ENCODE measurements around the gene MS4A10.

MS4A10 gene

GRCh38 chr11:60766547-60766946, 18.6 kb upstream of the MS4A10 start:
- DNase-seq (ENCODE audit: low spot score) = no peak

GRCh38 chr11:60767388-60767811, 17.7 kb upstream of the MS4A10 start:
- DNase-seq (ENCODE audit: low spot score) = no peak

DNA sequence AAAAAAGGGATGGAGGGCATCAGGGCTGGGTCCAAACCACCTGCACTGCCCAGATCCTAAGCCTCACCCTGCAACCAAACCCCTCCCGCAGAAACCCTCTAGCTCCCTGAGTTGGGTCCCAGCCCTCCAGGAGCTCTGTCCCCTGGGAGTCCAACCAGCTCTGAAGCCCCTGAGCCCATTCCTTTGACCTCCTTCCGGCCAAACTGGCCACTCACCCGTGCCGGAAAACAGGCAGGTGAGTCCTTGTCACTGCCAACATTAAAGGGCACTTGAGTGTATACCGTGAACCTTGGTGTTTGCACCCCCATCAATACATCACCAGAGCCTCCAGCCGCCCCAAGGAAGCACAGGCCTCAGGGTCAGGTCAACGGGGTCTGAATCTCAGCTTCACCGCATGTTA, 16.9 kb upstream of the MS4A10 start:
- DNase-seq (ENCODE audit: low spot score) = no peak

GRCh38 chr11:60769273-60769672, 15.9 kb upstream of the MS4A10 start:
- no peak for DNase-seq (ENCODE audit: low spot score)

DNA sequence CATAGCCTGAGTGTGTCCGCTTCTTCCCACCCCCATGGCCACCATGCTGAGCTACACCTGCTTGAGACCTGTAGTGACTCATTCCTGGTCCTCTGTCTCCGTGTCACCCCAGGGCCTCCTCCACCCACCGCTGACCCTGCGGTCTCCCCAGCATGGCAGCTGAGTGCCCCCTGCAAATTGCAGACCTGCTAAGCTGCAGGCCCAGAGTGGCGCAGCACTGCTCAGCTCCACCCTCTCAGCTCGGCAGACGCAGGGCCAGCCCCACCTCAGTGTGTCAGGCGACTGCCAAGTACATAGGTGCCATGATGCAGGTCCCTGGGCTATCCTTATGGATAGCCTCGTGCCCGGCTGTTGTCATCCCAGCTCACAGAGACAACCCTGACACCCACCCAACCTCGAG, 15.3 kb upstream of the MS4A10 start:
- no peak for DNase-seq (ENCODE audit: low spot score)

- no peak for DNase-seq (ENCODE audit: low spot score)
Observed at GRCh38 chr11:60771146-60771545, 14.0 kb upstream of the MS4A10 start.

DNA sequence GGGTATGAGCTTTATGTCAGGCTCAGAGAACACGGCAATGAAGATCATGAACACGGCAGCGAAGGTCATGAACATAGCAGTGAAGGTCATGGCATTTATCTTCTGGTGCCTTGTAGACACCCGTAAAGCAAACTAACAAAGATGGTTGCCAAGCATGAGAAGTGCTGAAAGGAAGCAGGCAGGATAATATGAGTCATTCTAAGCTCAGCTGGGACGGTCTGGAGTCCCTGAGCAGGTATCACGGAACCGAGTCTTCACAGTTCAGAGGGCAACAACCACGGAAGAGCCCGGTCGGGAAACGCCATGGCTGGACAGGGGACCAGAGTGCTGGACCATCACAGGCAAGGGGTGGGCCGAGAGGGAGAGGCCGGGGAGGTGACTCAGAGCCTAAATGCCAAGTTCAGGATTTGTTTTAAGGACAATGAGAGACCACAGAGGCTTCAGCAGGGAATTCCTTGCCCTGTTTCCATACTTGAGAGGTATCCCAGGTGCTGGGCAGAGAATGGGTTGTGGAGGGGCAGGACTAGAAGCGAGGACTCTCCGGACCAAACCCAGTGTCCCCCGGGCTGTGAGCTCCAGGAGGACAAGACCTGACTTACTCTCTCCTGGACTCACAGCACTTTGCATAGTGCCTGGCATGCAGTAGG, 13.1 kb upstream of the MS4A10 start:
- no peak for DNase-seq (ENCODE audit: low spot score)

DNA sequence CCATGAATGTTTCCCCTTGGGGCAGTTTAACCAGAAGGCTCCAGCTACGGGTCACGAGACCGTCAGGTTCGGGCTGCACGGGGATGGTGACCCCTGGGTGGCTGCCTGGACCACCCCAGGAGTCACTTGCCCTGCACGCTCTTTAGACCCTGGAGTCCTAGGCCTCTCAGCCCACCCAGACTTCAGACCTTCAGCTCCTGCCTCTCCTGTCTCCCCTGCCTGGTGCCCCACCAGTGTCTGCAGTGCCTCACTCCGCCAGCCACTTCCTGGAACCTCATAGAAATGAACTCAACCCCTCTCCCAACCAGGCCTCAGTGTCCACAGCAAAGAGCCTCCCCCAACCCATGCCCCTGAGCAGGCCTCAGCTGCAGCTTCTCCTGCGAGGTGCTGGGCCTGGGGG, 12.5 kb upstream of the MS4A10 start:
- no peak for DNase-seq (ENCODE audit: low spot score)

DNA sequence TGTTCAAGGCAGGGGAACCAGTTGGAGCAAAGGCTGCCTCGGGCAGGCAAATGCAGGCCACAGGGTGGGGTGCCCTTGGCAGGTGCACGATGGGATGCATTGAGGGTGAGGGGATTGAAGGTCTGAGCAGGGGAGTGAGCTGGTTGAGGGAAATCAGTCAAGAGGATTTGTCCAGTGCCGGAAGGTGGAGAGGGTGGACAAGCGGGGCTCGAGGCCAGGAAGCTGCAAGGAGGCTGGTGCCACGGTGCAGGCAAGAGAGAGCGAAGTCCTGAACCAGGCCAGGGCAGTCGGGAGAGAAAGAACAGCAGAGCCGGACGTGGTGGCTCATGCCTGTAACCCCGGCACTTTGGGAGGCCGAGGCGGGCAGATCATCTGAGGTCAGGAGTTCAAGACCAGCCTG, 10.4 kb upstream of the MS4A10 start:
- no peak for DNase-seq (ENCODE audit: low spot score)

- DNase-seq (ENCODE audit: low spot score) = peak; percentile 74
Observed at GRCh38 chr11:60775420-60775961, 9.6 kb upstream of the MS4A10 start.

GRCh38 chr11:60776167-60776566, 9.0 kb upstream of the MS4A10 start:
- no peak for DNase-seq (ENCODE audit: low spot score)

- no peak for DNase-seq (ENCODE audit: low spot score)
Observed at GRCh38 chr11:60777106-60777505, 8.0 kb upstream of the MS4A10 start.

GRCh38 chr11:60777572-60777971, 7.6 kb upstream of the MS4A10 start:
- DNase-seq (ENCODE audit: low spot score) = no peak

- no peak for DNase-seq (ENCODE audit: low spot score)
Observed at GRCh38 chr11:60780065-60780464, 5.1 kb upstream of the MS4A10 start.

GRCh38 chr11:60780774-60781173, 4.4 kb upstream of the MS4A10 start:
- no peak for DNase-seq (ENCODE audit: low spot score)

- no peak for DNase-seq (ENCODE audit: low spot score)
Observed at GRCh38 chr11:60781286-60781980, 3.7 kb upstream of the MS4A10 start.

- DNase-seq (ENCODE audit: low spot score) = no peak
Observed at GRCh38 chr11:60781981-60782316, 3.2 kb upstream of the MS4A10 start.

DNA sequence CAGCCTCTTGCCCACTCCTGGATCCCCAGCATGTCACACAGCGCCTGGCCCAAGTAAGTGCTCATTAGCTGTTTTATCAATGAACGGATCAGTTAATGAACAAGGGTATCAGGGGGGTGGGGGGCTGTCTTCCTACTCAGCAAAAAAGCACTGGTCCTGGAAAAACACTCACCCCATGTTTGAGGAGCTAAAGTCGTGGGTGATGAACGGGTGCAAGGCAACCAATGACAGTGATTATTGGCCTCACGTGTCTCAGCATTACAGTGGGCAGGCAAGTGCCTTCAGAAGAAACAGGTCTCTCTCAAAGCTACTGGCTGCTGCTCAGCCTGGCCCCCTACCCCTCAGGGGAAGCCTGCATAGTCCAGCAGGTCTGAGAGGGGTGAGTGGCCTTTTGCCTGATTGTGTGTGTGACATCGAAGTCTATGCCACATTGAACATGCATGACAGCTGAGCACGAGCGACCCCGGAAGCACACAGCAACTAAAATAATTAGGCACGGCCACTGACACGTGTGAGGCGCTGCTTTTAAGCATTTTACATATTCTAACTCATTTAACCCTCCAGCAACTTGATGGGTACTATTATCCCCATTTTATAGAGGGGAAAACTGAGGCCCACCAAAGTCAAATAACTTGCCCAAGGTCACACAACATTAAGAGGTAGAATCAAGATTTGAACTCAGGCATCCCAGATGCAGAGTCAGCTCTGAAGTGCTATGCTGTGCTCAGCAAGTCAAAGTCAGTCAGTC, 2.6 kb upstream of the MS4A10 start:
- no peak for DNase-seq (ENCODE audit: low spot score)

DNA sequence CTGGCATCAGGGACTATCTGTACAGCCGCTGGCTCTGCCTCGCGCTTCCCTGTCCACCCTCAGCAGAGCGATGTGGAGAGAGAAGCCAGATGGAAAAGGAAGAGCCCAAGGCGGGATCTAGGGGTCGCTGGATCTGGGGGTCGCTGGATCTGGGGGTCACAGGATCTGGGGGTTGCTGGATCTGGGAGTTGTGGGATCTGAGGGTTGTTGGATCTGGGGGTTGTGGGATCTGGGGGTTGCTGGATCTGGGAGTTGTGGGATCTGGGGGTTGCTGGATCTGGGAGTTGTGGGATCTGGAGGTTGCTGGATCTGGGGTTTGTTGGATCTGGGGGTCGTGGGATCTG, 2.0 kb upstream of the MS4A10 start:
- no peak for DNase-seq (ENCODE audit: low spot score)

DNA sequence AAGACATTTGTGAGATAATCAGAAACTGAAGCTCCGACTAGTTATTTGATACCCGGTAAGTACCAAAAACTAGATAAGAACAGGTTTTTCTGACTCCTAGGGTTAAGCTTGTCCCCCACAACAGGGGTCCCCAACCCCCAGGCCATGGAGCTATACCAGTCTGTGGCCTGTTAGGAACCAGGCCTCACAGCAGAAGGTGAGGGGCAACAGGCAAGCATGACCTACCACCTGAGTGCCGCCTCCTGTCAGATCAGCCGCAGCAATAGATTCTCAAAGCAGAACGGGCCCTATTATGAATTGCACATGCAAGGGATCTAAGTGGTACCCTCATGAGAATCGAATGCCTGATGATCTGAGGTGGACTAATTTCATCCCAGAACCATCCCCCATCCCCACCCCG, 1.2 kb upstream of the MS4A10 start:
- no peak for DNase-seq (ENCODE audit: low spot score)

GRCh38 chr11:60785806-60786361, 751 bp downstream of the MS4A10 start:
- DNase-seq (ENCODE audit: low spot score) = no peak

DNA sequence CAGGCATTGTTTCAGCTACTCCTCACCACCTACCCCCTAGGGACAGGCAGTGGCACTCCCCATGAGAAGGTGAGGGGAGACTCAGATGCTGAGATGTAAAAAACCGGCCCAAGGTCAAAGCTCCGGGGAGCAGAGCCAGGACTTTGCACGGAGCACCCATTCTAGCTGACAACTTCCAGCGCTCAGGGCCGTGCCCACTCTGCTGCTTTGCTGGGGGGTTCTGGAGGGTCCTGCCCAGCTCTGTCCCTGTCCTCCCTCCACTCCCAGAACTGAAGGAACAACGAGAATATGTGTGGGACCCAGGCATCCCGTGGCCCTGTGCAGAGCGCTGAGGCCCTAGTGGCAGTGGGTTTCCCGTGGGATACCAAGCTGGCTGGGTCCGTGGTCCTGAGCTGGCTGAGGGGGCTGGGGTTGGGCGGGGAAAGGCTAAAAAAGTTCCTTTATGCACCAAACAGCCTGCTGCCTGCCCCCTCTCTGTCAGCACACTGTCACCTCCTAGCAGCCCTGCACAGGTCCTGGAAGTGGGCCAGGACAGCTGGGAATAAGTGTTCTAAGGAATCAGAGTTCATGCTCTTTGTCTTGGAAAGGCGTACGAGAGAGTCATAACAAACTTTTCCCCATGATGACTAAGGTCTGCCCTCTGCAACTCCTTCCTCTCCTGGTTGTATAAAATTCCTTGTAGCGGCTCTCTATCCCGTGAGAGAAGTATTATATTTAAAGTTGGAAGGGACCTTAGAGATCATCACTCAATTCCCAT, 1.9 kb downstream of the MS4A10 start:
- DNase-seq (ENCODE audit: low spot score) = peak; percentile 3
